SK-N-SH treated with all-trans-retinoic acid at 6 μM for 48 hours (cell line): Measurements from ENCODE around the gene KCNK3.

Experiments used
- ARNTL ChIP-seq: fragments of 450-650 bp; formaldehyde crosslinking; IDR thresholded peaks from 2 replicates; pipeline ENCODE4 v1.5.0; 2020; ENCODE audit warnings: low read depth, mild to moderate bottlenecking, moderate library complexity, borderline replicate concordance
- GLIS3 ChIP-seq: fragments of 250-450 bp; sonication (Bioruptor Pico); IDR thresholded peaks from 2 replicates; pipeline ENCODE4 v1.5.0; 2020; ENCODE audit warnings: mild to moderate bottlenecking, moderate library complexity
- ISL1 ChIP-seq: fragments of 250-450 bp; sonication (Bioruptor Pico); IDR thresholded peaks from 2 replicates; pipeline ENCODE4 v2.1.2; 2022; ENCODE audit warnings: mild to moderate bottlenecking, moderate library complexity
- PPARA ChIP-seq: fragments of 250-450 bp; sonication (Bioruptor Pico); IDR thresholded peaks from 2 replicates; pipeline ENCODE4 v1.5.0; 2020; ENCODE audit warnings: mild to moderate bottlenecking, borderline replicate concordance
- RARB ChIP-seq: fragments of 250-450 bp; sonication (Bioruptor Pico); IDR thresholded peaks from 2 replicates; pipeline ENCODE4 v1.8.0; 2021; ENCODE audit warnings: mild to moderate bottlenecking, moderate library complexity
- ZFP3 ChIP-seq: fragments of 250-450 bp; sonication (Bioruptor Pico); IDR thresholded peaks from 2 replicates; pipeline ENCODE4 v1.5.0; 2020; ENCODE audit warnings: mild to moderate bottlenecking, moderate library complexity
- TF ChIP-seq, protein P1 (sequence below): fragments of 250-450 bp; sonication (Bioruptor Pico); IDR thresholded peaks from 2 replicates; pipeline ENCODE4 v1.8.0; 2020; ENCODE audit warnings: mild to moderate bottlenecking, moderate library complexity, borderline replicate concordance
- TF ChIP-seq, protein P2 (sequence below): fragments of 250-450 bp; sonication (Bioruptor Pico); IDR thresholded peaks from 2 replicates; pipeline ENCODE4 v1.5.0; 2020; ENCODE audit warnings: mild to moderate bottlenecking, moderate library complexity
- TF ChIP-seq, protein P3 (sequence below): fragments of 250-450 bp; sonication (Bioruptor Pico); IDR thresholded peaks from 2 replicates; pipeline ENCODE4 v1.5.1; 2020; ENCODE audit warnings: low read depth, mild to moderate bottlenecking, moderate library complexity

DNA sequence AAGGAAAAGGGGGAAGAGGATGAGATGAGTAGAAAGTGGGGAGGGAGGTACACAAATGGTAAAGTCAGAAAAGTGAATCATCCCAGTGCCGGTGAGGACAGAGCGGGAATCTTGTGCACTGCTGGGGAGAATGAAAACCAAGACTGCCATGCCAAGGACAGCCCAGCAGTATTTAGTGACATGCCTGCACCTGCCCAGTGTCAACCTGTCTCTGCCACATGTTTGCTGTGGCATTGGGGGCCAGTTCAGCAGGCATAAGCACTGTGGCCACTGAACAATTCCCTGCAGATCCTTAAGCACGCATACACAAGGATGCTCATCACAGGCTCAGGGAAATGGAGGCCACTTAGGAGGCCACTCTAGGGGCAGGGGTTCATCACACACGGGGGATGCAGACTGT lies 5.2 kb upstream of the KCNK3 start:
- TF ChIP-seq, protein P1, sequence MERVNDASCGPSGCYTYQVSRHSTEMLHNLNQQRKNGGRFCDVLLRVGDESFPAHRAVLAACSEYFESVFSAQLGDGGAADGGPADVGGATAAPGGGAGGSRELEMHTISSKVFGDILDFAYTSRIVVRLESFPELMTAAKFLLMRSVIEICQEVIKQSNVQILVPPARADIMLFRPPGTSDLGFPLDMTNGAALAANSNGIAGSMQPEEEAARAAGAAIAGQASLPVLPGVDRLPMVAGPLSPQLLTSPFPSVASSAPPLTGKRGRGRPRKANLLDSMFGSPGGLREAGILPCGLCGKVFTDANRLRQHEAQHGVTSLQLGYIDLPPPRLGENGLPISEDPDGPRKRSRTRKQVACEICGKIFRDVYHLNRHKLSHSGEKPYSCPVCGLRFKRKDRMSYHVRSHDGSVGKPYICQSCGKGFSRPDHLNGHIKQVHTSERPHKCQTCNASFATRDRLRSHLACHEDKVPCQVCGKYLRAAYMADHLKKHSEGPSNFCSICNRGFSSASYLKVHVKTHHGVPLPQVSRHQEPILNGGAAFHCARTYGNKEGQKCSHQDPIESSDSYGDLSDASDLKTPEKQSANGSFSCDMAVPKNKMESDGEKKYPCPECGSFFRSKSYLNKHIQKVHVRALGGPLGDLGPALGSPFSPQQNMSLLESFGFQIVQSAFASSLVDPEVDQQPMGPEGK (CRISPR knock-in tag), result no peak
- TF ChIP-seq, protein P2, sequence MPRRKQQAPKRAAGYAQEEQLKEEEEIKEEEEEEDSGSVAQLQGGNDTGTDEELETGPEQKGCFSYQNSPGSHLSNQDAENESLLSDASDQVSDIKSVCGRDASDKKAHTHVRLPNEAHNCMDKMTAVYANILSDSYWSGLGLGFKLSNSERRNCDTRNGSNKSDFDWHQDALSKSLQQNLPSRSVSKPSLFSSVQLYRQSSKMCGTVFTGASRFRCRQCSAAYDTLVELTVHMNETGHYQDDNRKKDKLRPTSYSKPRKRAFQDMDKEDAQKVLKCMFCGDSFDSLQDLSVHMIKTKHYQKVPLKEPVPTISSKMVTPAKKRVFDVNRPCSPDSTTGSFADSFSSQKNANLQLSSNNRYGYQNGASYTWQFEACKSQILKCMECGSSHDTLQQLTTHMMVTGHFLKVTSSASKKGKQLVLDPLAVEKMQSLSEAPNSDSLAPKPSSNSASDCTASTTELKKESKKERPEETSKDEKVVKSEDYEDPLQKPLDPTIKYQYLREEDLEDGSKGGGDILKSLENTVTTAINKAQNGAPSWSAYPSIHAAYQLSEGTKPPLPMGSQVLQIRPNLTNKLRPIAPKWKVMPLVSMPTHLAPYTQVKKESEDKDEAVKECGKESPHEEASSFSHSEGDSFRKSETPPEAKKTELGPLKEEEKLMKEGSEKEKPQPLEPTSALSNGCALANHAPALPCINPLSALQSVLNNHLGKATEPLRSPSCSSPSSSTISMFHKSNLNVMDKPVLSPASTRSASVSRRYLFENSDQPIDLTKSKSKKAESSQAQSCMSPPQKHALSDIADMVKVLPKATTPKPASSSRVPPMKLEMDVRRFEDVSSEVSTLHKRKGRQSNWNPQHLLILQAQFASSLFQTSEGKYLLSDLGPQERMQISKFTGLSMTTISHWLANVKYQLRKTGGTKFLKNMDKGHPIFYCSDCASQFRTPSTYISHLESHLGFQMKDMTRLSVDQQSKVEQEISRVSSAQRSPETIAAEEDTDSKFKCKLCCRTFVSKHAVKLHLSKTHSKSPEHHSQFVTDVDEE (CRISPR knock-in tag), result no peak
- TF ChIP-seq, protein P3, sequence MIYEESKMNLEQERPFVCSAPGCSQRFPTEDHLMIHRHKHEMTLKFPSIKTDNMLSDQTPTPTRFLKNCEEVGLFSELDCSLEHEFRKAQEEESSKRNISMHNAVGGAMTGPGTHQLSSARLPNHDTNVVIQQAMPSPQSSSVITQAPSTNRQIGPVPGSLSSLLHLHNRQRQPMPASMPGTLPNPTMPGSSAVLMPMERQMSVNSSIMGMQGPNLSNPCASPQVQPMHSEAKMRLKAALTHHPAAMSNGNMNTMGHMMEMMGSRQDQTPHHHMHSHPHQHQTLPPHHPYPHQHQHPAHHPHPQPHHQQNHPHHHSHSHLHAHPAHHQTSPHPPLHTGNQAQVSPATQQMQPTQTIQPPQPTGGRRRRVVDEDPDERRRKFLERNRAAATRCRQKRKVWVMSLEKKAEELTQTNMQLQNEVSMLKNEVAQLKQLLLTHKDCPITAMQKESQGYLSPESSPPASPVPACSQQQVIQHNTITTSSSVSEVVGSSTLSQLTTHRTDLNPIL (CRISPR knock-in tag), result no peak
- TF ChIP-seq ISL1 (no peak), RARB (CRISPR knock-in tag) (no peak), ARNTL (no peak), PPARA (CRISPR knock-in tag) (no peak), ZFP3 (CRISPR knock-in tag) (no peak), GLIS3 (CRISPR knock-in tag) (no peak)
